Spleen (tissue), 7 donors: ENCODE data around the gene ZNF804B.

Source experiments
- CTCF ChIP-seq, 11 experiments: fragments of 200-600 bp in 7 of 11; fragments of 450-650 bp in 4 of 11; sonication (generic) in 4 of 11; IDR thresholded peaks in 8 of 11; conservative IDR thresholded peaks in 3 of 11; 1 replicate in 7 of 11; 2 replicates in 4 of 11; pipeline versions ENCODE4 v1.4.0 to v1.8.0; 2016 to 2021; ENCODE audit warnings: antibody characterized with exemption in 11 of 11, inconsistent platforms in 4 of 11, mild to moderate bottlenecking in 1 of 11
- POLR2A ChIP-seq, 3 donors: fragments of 450-650 bp; IDR thresholded peaks; one replicate each; pipeline ENCODE4 v1.5.1; 2017; ENCODE audit warnings: antibody characterized with exemption in 3 of 3, mild to moderate bottlenecking in 1 of 3
- POLR2AphosphoS5 ChIP-seq, 3 donors: sonication (generic); formaldehyde crosslinking; IDR thresholded peaks; one replicate each; pipeline ENCODE4 v1.5.1; 2017; ENCODE audit warnings: antibody characterized with exemption in 3 of 3
- donor health status: DM: no; HTN: no; CAD: no; lungs with moderate emphysema.
- donor health status: DM: no; HTN: no; CAD: no.
- donor health status: DM: no; HTN: no; CAD: no.

GRCh38 chr7:88771417-88771816 lies 11.9 kb downstream of the ZNF804B start:
- no peak for TF ChIP-seq CTCF (IDR thresholded peaks at IDR 0.05 in 8 of 11, conservative IDR thresholded peaks at IDR 0.05 in 3 of 11)
- no peak for TF ChIP-seq POLR2A (IDR thresholded peaks at IDR 0.05)
- TF ChIP-seq POLR2AphosphoS5 (IDR thresholded peaks at IDR 0.05), result no peak
